Ascending aorta (tissue), 2 donors: Measurements from ENCODE around the gene KIF1A. TPM values are rescaled to one million over a fixed set of nuclear protein-coding genes. Genes with fewer than 3 reads are reported as not detected.

Experiments
- DNase-seq, 2 donors: peaks; one replicate each; pipeline ENCODE4 v3.0.0-alpha.2; 2019; ENCODE audit warnings: low spot score in 2 of 2
- H3K27ac ChIP-seq, 2 donors: fragments of 200-600 bp; sonication (generic); one replicate each; pipeline ENCODE4 v1.5.1; 2016 to 2017; ENCODE audit warnings: mild to moderate bottlenecking in 1 of 2
- H3K27me3 ChIP-seq: fragments of 200-600 bp; sonication (generic); one replicate; pipeline ENCODE4 v1.5.1; 2017
- H3K36me3 ChIP-seq, 2 donors: fragments of 200-600 bp; sonication (generic); one replicate each; pipeline ENCODE4 v1.5.1; 2016
- H3K4me1 ChIP-seq, 2 donors: fragments of 200-600 bp; sonication (generic); one replicate each; pipeline ENCODE4 v1.5.1; 2016 to 2017; ENCODE audit warnings: mild to moderate bottlenecking in 1 of 2
- H3K4me3 ChIP-seq, 2 donors: fragments of 200-600 bp; sonication (generic); one replicate each; pipeline ENCODE4 v1.5.1; 2016 to 2017; ENCODE audit warnings: mild to moderate bottlenecking in 1 of 2
- H3K9me3 ChIP-seq, 2 donors: fragments of 200-600 bp; sonication (generic); one replicate each; pipeline ENCODE4 v1.5.1; 2016
- intact Hi-C: fragments of 100-400 bp; cut with DNase I; formaldehyde crosslinking; loops from one replicate; pipeline ENCODE4 v1.15.1; 2023
- total RNA-seq: library from RNA; depleted of rRNA; stranded (reverse); fragments of >200 nt; gene quantifications from one replicate; pipeline ENCODE4 v1.1.0, GENCODE V29; 2016
- TF ChIP-seq, protein P1 (sequence below), 3 experiments: fragments of 200-600 bp in 2 of 3; fragments of 450-650 bp in 1 of 3; sonication (generic) in 2 of 3; IDR thresholded peaks; one replicate each; pipeline ENCODE4 v1.5.1; 2016 to 2019; ENCODE audit warnings: antibody characterized with exemption in 3 of 3, mild to moderate bottlenecking in 1 of 3, moderate library complexity in 1 of 3

The KIF1A gene
- total RNA-seq, 1 donor from 2014 or later: 0.11 TPM

GRCh38 chr2:240797500-240797895 is 22.5 kb downstream of the KIF1A start:
- Histone ChIP-seq H3K27ac (no peak overlapping the region), H3K27me3 (no peaks in the 10 kb centered on the region), H3K4me1 (no peaks in the 10 kb centered on the region), H3K36me3 (no peaks in the 10 kb centered on the region), H3K9me3 (peaks cover 0 to 6% of the 10 kb centered on the region in 2 donors), H3K4me3 (no peak overlapping the region)
- TF ChIP-seq, protein P1, sequence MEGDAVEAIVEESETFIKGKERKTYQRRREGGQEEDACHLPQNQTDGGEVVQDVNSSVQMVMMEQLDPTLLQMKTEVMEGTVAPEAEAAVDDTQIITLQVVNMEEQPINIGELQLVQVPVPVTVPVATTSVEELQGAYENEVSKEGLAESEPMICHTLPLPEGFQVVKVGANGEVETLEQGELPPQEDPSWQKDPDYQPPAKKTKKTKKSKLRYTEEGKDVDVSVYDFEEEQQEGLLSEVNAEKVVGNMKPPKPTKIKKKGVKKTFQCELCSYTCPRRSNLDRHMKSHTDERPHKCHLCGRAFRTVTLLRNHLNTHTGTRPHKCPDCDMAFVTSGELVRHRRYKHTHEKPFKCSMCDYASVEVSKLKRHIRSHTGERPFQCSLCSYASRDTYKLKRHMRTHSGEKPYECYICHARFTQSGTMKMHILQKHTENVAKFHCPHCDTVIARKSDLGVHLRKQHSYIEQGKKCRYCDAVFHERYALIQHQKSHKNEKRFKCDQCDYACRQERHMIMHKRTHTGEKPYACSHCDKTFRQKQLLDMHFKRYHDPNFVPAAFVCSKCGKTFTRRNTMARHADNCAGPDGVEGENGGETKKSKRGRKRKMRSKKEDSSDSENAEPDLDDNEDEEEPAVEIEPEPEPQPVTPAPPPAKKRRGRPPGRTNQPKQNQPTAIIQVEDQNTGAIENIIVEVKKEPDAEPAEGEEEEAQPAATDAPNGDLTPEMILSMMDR (IDR thresholded peaks at IDR 0.05): no peak
- intact Hi-C loops: no loop called here
- no peak for DNase-seq

DNA sequence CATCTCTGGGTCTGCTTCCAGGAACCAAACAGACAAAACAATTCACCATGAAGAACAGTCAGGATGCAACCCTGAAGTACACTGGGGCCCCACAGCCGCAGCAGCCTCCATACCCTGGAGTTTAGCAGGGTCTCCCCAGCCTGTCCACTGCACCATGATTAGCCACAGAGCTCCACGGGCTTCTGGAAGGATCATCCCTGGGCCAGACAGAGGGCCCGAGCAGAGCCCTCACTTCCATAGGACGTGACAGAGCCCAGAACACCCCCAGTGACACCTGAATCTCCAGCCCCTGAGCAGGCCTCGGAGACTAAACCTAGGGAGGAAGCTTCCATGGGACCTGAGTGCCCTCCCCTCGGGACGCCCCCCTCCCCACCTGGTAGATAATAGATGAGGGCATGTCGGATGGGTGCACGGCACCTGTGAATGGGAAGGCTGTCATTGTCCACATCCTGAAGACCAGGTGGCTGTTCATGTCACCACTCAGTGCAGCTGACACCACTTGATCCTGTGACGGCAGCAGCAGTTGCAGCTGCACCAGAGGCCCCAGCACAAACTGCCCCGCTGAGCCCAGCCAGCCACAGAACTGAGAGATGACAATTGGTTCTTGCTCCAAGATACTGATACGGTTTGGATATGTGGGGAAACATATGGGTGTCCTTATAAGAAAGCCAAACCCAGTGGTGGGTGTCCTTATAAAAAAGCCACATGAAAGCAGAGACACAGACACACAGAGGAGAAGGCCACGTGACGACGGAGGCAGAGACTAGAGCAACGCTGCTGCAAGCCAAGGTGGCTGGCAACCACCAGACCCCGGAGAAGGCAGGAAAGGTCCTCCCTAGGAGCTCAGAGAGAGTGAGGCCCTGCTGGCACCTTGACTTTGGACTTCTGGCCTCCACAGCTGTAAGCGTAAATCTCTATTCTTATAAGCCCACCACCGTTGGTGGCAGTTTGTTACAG is 23.2 kb downstream of the KIF1A start:
- intact Hi-C loops: no loop called here
- Histone ChIP-seq H3K36me3 (no peaks in the 10 kb centered on the region), H3K27me3 (no peaks in the 10 kb centered on the region), H3K4me3 (no peak overlapping the region), H3K27ac (no peak overlapping the region), H3K9me3 (peaks cover 0 to 6% of the 10 kb centered on the region in 2 donors), H3K4me1 (no peaks in the 10 kb centered on the region)
- TF ChIP-seq, protein P1 (IDR thresholded peaks at IDR 0.05): no peak
- DNase-seq: peak in 1 of 2 donors; percentile 39

- H3K36me3 ChIP-seq: no peaks in the 10 kb centered on the region
- no peaks in the 10 kb centered on the region for H3K4me1 ChIP-seq
- intact Hi-C loops: no loop called here
- no peaks in the 10 kb centered on the region for H3K27me3 ChIP-seq
- no peak overlapping the region for H3K4me3 ChIP-seq
- DNase-seq: no peak
- TF ChIP-seq, protein P1 (IDR thresholded peaks at IDR 0.05): no peak
- peaks cover 0 to 2% of the 10 kb centered on the region in 2 donors for H3K9me3 ChIP-seq
- no peak overlapping the region for H3K27ac ChIP-seq
Measured at GRCh38 chr2:240795916-240796510, 24.0 kb downstream of the KIF1A start.

- Histone ChIP-seq H3K27ac (no peak overlapping the region), H3K27me3 (no peaks in the 10 kb centered on the region), H3K36me3 (no peaks in the 10 kb centered on the region), H3K9me3 (no peaks in the 10 kb centered on the region), H3K4me1 (no peaks in the 10 kb centered on the region), H3K4me3 (no peak overlapping the region)
- DNase-seq: no peak
- TF ChIP-seq, protein P1 (IDR thresholded peaks at IDR 0.05): no peak
- intact Hi-C loops: no loop called here
Measured at GRCh38 chr2:240795454-240795853, 24.6 kb downstream of the KIF1A start.

- Histone ChIP-seq H3K4me1 (no peaks in the 10 kb centered on the region), H3K4me3 (no peak overlapping the region), H3K36me3 (no peaks in the 10 kb centered on the region), H3K27ac (no peak overlapping the region), H3K9me3 (no peaks in the 10 kb centered on the region), H3K27me3 (no peaks in the 10 kb centered on the region)
- DNase-seq: peak in 1 of 2 donors; percentile 31
- intact Hi-C loops: no loop called here
- TF ChIP-seq, protein P1 (IDR thresholded peaks at IDR 0.05): no peak
Measured at GRCh38 chr2:240794178-240794721, 25.8 kb downstream of the KIF1A start.
